Measurements from ENCODE around the gene TRHDE. TPM values are rescaled to one million over a fixed set of nuclear protein-coding genes. Genes with fewer than 3 reads are reported as not detected.

The TRHDE gene
- total RNA-seq, 2 donors from 2014 or later = 3.1 to 4.1 TPM

DNA sequence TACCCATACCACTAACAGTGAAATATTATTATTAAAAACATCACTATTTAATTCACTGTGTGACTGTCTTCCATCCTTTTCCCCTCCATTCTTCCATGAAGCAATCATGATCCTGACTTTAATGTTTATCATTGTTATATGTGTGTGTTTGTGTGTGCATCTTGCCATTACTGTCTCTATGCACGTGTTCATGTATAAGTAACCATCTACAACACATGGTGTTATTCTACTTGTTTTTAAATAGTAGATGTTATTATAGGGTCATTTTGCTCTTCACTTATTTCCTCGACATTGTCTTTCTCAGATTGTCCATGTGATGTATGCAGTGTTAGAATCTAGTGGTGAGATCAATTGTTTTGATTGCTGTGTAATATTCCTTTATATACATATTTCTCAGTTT, 195.8 kb downstream of the TRHDE start:
- 95% methylated on average over 2 of the region's 2 CpGs for WGBS
- Histone ChIP-seq H3K4me3 (no peak overlapping the region), H3K9me3 (no peaks in the 10 kb centered on the region), H3K27me3 (replicated peaks; ENCODE audit: insufficient read depth) (no peaks in the 10 kb centered on the region), H3K27ac (no peak overlapping the region), H3K36me3 (no peaks in the 10 kb centered on the region), H3K4me1 (replicated peaks) (no peaks in the 10 kb centered on the region)
- intact Hi-C loops (cut with DNase I) = no loop called here
- DNase-seq (ENCODE audit: low spot score) = no peak
- TF ChIP-seq POLR2A (IDR thresholded peaks at IDR 0.05) = no peak
- TF ChIP-seq, protein P1, sequence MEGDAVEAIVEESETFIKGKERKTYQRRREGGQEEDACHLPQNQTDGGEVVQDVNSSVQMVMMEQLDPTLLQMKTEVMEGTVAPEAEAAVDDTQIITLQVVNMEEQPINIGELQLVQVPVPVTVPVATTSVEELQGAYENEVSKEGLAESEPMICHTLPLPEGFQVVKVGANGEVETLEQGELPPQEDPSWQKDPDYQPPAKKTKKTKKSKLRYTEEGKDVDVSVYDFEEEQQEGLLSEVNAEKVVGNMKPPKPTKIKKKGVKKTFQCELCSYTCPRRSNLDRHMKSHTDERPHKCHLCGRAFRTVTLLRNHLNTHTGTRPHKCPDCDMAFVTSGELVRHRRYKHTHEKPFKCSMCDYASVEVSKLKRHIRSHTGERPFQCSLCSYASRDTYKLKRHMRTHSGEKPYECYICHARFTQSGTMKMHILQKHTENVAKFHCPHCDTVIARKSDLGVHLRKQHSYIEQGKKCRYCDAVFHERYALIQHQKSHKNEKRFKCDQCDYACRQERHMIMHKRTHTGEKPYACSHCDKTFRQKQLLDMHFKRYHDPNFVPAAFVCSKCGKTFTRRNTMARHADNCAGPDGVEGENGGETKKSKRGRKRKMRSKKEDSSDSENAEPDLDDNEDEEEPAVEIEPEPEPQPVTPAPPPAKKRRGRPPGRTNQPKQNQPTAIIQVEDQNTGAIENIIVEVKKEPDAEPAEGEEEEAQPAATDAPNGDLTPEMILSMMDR (IDR thresholded peaks at IDR 0.05) = no peak
- TF ChIP-seq POLR2AphosphoS5 (IDR thresholded peaks at IDR 0.05) = no peak

DNA sequence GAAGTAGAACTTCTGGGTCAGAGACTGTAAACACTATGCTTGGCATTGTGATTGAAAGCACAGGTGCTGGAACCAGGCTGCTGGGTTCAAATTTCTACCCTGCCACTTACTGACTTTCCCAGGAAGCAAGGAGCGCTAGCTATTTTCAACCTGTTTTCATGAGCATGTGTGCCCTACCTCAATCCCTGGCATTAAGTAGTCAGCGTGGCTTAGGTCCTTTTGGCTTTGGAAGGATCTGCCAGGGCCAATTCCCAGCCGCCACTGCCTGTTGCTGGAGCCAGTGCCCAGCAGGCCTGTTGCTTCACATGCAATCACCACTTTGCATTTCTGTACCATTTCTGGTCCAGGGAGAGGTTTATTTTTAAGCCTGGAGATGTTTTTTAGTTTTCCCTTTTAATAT, 196.3 kb downstream of the TRHDE start:
- WGBS = 94% methylated on average over 3 of the region's 3 CpGs
- Histone ChIP-seq H3K27ac (no peak overlapping the region), H3K4me1 (replicated peaks) (no peaks in the 10 kb centered on the region), H3K27me3 (replicated peaks; ENCODE audit: insufficient read depth) (no peaks in the 10 kb centered on the region), H3K4me3 (no peak overlapping the region), H3K36me3 (no peaks in the 10 kb centered on the region), H3K9me3 (no peaks in the 10 kb centered on the region)
- DNase-seq (ENCODE audit: low spot score) = no peak
- TF ChIP-seq POLR2AphosphoS5 (IDR thresholded peaks at IDR 0.05) = no peak
- TF ChIP-seq, protein P1 (IDR thresholded peaks at IDR 0.05) = no peak
- intact Hi-C loops (cut with DNase I) = no loop called here

DNA sequence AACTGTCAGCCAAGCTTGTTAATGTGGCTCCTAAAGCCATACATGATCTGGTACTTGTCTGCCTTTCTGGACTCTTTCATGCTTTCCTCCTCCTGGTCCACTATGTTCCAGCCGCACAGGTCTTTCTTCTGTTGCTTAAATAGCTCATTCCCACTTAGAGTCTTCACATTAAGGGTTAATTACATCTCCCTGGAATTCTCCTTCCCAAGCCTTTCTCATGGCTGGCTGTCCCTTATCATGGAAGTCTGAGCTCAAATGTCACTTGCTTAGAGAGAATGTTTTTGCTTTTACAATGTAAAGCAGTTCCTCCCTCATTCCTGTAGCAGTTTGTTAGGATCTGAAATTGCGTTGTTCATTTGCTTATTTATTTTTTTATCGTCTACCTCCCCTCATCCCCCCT, 199.6 kb downstream of the TRHDE start:
- 26% methylated on average over 3 of the region's 3 CpGs for WGBS
- intact Hi-C loops (cut with DNase I) = no loop called here
- no peak for DNase-seq (ENCODE audit: low spot score)
- Histone ChIP-seq H3K27me3 (replicated peaks; ENCODE audit: insufficient read depth) (no peaks in the 10 kb centered on the region), H3K4me3 (no peak overlapping the region), H3K4me1 (replicated peaks) (no peaks in the 10 kb centered on the region), H3K9me3 (no peaks in the 10 kb centered on the region), H3K36me3 (no peaks in the 10 kb centered on the region), H3K27ac (no peak overlapping the region)
- TF ChIP-seq POLR2AphosphoS5 (IDR thresholded peaks at IDR 0.05) = no peak
- TF ChIP-seq, protein P1 (IDR thresholded peaks at IDR 0.05) = no peak
- TF ChIP-seq POLR2A (IDR thresholded peaks at IDR 0.05) = no peak

DNA sequence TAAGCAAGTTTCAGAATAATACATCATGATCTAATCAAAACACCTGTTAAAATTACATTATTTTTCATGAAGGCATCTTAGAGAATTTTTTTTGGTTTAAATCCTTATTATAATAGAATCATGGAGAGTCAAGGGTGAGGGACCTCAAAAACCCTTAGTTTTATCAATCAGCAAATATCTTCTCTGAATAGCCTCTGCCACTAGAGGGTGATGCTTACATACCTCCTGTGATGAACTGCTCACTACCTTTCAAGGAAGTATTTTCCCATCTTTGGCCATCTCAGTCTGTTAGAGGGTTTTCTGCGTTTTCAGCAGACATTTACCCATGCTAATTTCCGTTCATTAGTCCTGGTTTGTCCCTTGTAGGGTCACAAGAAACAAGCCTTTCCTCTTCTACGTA, 200.2 kb downstream of the TRHDE start:
- no peaks in the 10 kb centered on the region for H3K9me3 ChIP-seq
- DNase-seq (ENCODE audit: low spot score) = no peak
- H3K27ac ChIP-seq = no peak overlapping the region
- no peaks in the 10 kb centered on the region for H3K4me1 ChIP-seq (replicated peaks)
- H3K27me3 ChIP-seq (replicated peaks; ENCODE audit: insufficient read depth) = no peaks in the 10 kb centered on the region
- no peaks in the 10 kb centered on the region for H3K36me3 ChIP-seq
- H3K4me3 ChIP-seq = no peak overlapping the region
- WGBS = 89% methylated on average over 3 of the region's 3 CpGs
- TF ChIP-seq, protein P1 (IDR thresholded peaks at IDR 0.05) = no peak
- intact Hi-C loops (cut with DNase I) = no loop called here

DNA sequence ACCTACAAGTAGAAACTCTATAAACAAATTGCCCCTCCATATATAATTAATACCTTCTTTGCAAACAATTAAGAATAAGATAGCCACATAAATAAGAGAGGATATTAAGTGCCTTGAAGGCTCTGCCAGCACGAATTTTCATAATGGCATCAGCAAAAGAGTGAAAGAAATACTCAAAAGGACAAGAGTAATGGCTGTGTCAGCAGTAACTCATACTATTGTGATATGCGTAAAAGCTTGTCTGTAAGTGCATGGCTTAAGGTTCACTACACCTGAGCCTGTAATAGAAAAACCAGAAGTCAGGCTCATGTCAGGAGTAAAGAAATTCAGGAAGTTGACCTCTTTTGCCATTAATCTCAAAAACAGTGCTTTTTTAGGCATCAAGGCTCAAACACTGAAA, 204.1 kb downstream of the TRHDE start:
- intact Hi-C loops (cut with DNase I) = no loop called here
- WGBS = 80% methylated on average over 2 of the region's 2 CpGs

More for the DNA sequence above, 204.1 kb downstream of the TRHDE start:
- TF ChIP-seq, protein P1 (IDR thresholded peaks at IDR 0.05) = no peak
- TF ChIP-seq POLR2AphosphoS5 (IDR thresholded peaks at IDR 0.05) = no peak
- TF ChIP-seq POLR2A (IDR thresholded peaks at IDR 0.05) = no peak
- H3K27ac ChIP-seq = no peak overlapping the region
- H3K4me1 ChIP-seq (replicated peaks) = no peaks in the 10 kb centered on the region
- DNase-seq (ENCODE audit: low spot score) = no peak
- H3K36me3 ChIP-seq = no peaks in the 10 kb centered on the region
- H3K4me3 ChIP-seq = no peak overlapping the region
- H3K9me3 ChIP-seq = no peaks in the 10 kb centered on the region
- no peaks in the 10 kb centered on the region for H3K27me3 ChIP-seq (replicated peaks; ENCODE audit: insufficient read depth)

Measured in prostate gland (tissue), 2 donors.